ENCODE results near the gene PAXIP1.

Gene PAXIP1

DNA sequence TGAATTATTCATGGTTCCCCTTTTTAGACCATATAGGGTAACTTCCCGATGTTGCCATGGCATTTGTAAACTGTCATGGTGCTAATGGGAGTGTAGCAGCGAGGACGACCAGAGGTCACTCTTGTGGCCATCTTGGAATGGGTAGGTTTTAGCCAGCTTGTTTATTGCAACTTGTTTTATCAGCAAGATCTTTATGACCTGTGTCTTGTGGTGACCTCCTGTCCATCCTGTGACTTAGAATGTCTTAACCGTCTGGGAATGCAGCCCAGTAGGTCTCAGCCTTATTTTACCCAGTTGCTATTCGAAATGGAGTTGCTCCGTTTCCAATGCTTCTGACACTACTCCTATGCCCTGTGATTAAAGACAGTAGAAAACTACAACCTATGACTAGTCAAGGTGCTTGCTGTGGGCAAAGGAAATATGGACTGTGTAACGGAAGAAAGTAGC is 18.8 kb upstream of the PAXIP1 start:
- ChIA-PET CTCF (interaction anchor here (0.6 to 3.0 kb wide), 7 partner anchors 8 to 1984 kb away, joined by 3 to 18 read pairs (median 4); no protein-coding TSS in a partner anchor), POLR2A (interaction anchor here (0.6 kb wide), 1 partner anchor 12 kb away, joined by 4 read pairs; no protein-coding TSS in a partner anchor)
- H3K4me1 ChIP-seq (ENCODE audit: control insufficient read depth, insufficient read depth, low read length): no peaks in the 10 kb centered on the region
- H3K27ac ChIP-seq (ENCODE audit: extremely low read depth, low read depth, low read length): no peak overlapping the region
- no peaks in the 10 kb centered on the region for H3K36me3 ChIP-seq (ENCODE audit: control insufficient read depth in 2 of 2, insufficient read depth in 1 of 2, low read length in 2 of 2)
- no peaks in the 10 kb centered on the region for H3K9me3 ChIP-seq (ENCODE audit: control insufficient read depth, insufficient read depth, low read depth, low read length)
- no peak overlapping the region for H3K4me3 ChIP-seq (ENCODE audit: low read depth, low read length)
- TF ChIP-seq, protein P1, sequence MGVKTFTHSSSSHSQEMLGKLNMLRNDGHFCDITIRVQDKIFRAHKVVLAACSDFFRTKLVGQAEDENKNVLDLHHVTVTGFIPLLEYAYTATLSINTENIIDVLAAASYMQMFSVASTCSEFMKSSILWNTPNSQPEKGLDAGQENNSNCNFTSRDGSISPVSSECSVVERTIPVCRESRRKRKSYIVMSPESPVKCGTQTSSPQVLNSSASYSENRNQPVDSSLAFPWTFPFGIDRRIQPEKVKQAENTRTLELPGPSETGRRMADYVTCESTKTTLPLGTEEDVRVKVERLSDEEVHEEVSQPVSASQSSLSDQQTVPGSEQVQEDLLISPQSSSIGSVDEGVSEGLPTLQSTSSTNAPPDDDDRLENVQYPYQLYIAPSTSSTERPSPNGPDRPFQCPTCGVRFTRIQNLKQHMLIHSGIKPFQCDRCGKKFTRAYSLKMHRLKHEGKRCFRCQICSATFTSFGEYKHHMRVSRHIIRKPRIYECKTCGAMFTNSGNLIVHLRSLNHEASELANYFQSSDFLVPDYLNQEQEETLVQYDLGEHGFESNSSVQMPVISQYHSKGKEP (tag by site-specific recombination; IDR thresholded peaks at IDR 0.05): no peak
- TF ChIP-seq, protein P2, sequence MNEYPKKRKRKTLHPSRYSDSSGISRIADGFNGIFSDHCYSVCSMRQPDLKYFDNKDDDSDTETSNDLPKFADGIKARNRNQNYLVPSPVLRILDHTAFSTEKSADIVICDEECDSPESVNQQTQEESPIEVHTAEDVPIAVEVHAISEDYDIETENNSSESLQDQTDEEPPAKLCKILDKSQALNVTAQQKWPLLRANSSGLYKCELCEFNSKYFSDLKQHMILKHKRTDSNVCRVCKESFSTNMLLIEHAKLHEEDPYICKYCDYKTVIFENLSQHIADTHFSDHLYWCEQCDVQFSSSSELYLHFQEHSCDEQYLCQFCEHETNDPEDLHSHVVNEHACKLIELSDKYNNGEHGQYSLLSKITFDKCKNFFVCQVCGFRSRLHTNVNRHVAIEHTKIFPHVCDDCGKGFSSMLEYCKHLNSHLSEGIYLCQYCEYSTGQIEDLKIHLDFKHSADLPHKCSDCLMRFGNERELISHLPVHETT (tag by site-specific recombination; IDR thresholded peaks at IDR 0.05): no peak
- TF ChIP-seq ZNF157 (tag by site-specific recombination; IDR thresholded peaks at IDR 0.05): no peak
- TF ChIP-seq BCL11A (tag by site-specific recombination; IDR thresholded peaks at IDR 0.05; ENCODE audit: low read depth): no peak
- TF ChIP-seq ZBTB20 (tag by site-specific recombination; IDR thresholded peaks at IDR 0.05): no peak
- TF ChIP-seq ZBTB17 (tag by site-specific recombination; IDR thresholded peaks at IDR 0.05): no peak
- TF ChIP-seq YY1 (tag by site-specific recombination; IDR thresholded peaks at IDR 0.05): no peak
- no peak for TF ChIP-seq SCRT2 (tag by site-specific recombination; IDR thresholded peaks at IDR 0.05)
- TF ChIP-seq TCF7L2 (IDR thresholded peaks at IDR 0.05; ENCODE audit: borderline replicate concordance, low read depth, low read length): no peak
- TF ChIP-seq HOXC10 (CRISPR knock-in tag; IDR thresholded peaks at IDR 0.05): no peak
- no peak for TF ChIP-seq ZNF48 (tag by site-specific recombination; IDR thresholded peaks at IDR 0.05)
- no peak for TF ChIP-seq ZNF248 (tag by site-specific recombination; IDR thresholded peaks at IDR 0.05)
- TF ChIP-seq ZFP69B (tag by site-specific recombination; IDR thresholded peaks at IDR 0.05): no peak

DNA sequence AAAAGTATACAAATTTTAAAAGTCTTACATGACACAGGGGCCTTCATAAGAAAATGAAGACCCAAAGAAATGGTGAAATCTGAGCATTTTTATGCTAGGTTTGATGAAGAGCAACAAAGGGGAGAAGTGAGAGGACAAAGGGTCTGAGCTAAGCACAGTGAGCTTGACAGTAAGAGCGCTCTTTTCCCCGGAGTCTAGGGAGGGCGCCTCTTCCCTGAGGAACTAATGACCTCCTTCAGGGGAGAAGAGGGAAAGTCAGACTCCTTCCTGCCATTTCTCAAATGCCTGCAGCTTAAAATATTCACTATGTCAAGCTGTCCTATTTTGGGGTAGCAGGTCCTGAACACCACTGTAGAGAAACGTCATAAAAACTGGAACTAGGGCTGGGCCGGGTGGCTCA is 18.1 kb upstream of the PAXIP1 start:
- CTCF ChIA-PET: interaction anchor here (1.1 to 3.0 kb wide), 4 partner anchors 9 to 324 kb away, joined by 4 to 18 read pairs (median 6); no protein-coding TSS in a partner anchor
- Histone ChIP-seq H3K36me3 (ENCODE audit: control insufficient read depth in 2 of 2, insufficient read depth in 1 of 2, low read length in 2 of 2) (no peaks in the 10 kb centered on the region), H3K27ac (ENCODE audit: extremely low read depth, low read depth, low read length) (no peak overlapping the region), H3K4me3 (ENCODE audit: low read depth, low read length) (no peak overlapping the region), H3K9me3 (ENCODE audit: control insufficient read depth, insufficient read depth, low read depth, low read length) (no peaks in the 10 kb centered on the region), H3K4me1 (ENCODE audit: control insufficient read depth, insufficient read depth, low read length) (no peaks in the 10 kb centered on the region)
- TF ChIP-seq, protein P3, sequence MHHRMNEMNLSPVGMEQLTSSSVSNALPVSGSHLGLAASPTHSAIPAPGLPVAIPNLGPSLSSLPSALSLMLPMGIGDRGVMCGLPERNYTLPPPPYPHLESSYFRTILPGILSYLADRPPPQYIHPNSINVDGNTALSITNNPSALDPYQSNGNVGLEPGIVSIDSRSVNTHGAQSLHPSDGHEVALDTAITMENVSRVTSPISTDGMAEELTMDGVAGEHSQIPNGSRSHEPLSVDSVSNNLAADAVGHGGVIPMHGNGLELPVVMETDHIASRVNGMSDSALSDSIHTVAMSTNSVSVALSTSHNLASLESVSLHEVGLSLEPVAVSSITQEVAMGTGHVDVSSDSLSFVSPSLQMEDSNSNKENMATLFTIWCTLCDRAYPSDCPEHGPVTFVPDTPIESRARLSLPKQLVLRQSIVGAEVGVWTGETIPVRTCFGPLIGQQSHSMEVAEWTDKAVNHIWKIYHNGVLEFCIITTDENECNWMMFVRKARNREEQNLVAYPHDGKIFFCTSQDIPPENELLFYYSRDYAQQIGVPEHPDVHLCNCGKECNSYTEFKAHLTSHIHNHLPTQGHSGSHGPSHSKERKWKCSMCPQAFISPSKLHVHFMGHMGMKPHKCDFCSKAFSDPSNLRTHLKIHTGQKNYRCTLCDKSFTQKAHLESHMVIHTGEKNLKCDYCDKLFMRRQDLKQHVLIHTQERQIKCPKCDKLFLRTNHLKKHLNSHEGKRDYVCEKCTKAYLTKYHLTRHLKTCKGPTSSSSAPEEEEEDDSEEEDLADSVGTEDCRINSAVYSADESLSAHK (tag by site-specific recombination; IDR thresholded peaks at IDR 0.05): no peak
- POLR2A ChIA-PET: interaction anchor here (0.6 kb wide), 1 partner anchor 13 kb away, joined by 4 read pairs; no protein-coding TSS in a partner anchor

DNA sequence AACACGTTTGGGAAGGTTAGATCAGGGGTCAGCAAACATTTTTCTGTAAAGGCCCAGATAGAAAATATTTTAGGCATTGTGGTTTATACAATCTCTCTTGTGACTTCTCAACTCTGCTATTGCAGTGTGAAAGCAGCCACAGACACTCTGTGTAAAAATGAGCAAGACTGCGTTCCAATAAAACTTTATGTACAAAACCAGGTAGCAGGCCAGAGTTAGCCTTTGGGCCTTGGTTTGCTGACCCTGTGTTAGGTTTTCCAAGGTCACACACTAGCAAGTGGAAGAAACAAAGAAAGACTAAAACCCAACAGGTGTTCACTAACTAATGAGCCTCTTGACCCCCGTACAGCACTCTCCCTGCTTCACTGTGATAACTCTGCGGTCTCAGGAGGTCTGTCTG is 14.9 kb upstream of the PAXIP1 start:
- Histone ChIP-seq H3K4me3 (ENCODE audit: low read depth, low read length) (no peak overlapping the region), H3K9me3 (ENCODE audit: control insufficient read depth, insufficient read depth, low read depth, low read length) (no peaks in the 10 kb centered on the region), H3K4me1 (ENCODE audit: control insufficient read depth, insufficient read depth, low read length) (no peaks in the 10 kb centered on the region), H3K36me3 (ENCODE audit: control insufficient read depth in 2 of 2, insufficient read depth in 1 of 2, low read length in 2 of 2) (no peaks in the 10 kb centered on the region), H3K27ac (ENCODE audit: extremely low read depth, low read depth, low read length) (no peak overlapping the region)
- ChIA-PET CTCF (no interaction called here), POLR2A (no interaction called here)
- TF ChIP-seq ZNF501 (tag by site-specific recombination; IDR thresholded peaks at IDR 0.05): no peak
- TF ChIP-seq, protein P4, sequence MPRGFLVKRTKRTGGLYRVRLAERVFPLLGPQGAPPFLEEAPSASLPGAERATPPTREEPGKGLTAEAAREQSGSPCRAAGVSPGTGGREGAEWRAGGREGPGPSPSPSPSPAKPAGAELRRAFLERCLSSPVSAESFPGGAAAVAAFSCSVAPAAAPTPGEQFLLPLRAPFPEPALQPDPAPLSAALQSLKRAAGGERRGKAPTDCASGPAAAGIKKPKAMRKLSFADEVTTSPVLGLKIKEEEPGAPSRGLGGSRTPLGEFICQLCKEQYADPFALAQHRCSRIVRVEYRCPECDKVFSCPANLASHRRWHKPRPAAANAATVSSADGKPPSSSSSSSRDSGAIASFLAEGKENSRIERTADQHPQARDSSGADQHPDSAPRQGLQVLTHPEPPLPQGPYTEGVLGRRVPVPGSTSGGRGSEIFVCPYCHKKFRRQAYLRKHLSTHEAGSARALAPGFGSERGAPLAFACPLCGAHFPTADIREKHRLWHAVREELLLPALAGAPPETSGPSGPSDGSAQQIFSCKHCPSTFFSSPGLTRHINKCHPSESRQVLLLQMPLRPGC (tag by site-specific recombination; IDR thresholded peaks at IDR 0.05): no peak
- TF ChIP-seq ZNF416 (tag by site-specific recombination; IDR thresholded peaks at IDR 0.05): no peak
- TF ChIP-seq SP7 (tag by site-specific recombination; IDR thresholded peaks at IDR 0.05): no peak
- TF ChIP-seq, protein P5, sequence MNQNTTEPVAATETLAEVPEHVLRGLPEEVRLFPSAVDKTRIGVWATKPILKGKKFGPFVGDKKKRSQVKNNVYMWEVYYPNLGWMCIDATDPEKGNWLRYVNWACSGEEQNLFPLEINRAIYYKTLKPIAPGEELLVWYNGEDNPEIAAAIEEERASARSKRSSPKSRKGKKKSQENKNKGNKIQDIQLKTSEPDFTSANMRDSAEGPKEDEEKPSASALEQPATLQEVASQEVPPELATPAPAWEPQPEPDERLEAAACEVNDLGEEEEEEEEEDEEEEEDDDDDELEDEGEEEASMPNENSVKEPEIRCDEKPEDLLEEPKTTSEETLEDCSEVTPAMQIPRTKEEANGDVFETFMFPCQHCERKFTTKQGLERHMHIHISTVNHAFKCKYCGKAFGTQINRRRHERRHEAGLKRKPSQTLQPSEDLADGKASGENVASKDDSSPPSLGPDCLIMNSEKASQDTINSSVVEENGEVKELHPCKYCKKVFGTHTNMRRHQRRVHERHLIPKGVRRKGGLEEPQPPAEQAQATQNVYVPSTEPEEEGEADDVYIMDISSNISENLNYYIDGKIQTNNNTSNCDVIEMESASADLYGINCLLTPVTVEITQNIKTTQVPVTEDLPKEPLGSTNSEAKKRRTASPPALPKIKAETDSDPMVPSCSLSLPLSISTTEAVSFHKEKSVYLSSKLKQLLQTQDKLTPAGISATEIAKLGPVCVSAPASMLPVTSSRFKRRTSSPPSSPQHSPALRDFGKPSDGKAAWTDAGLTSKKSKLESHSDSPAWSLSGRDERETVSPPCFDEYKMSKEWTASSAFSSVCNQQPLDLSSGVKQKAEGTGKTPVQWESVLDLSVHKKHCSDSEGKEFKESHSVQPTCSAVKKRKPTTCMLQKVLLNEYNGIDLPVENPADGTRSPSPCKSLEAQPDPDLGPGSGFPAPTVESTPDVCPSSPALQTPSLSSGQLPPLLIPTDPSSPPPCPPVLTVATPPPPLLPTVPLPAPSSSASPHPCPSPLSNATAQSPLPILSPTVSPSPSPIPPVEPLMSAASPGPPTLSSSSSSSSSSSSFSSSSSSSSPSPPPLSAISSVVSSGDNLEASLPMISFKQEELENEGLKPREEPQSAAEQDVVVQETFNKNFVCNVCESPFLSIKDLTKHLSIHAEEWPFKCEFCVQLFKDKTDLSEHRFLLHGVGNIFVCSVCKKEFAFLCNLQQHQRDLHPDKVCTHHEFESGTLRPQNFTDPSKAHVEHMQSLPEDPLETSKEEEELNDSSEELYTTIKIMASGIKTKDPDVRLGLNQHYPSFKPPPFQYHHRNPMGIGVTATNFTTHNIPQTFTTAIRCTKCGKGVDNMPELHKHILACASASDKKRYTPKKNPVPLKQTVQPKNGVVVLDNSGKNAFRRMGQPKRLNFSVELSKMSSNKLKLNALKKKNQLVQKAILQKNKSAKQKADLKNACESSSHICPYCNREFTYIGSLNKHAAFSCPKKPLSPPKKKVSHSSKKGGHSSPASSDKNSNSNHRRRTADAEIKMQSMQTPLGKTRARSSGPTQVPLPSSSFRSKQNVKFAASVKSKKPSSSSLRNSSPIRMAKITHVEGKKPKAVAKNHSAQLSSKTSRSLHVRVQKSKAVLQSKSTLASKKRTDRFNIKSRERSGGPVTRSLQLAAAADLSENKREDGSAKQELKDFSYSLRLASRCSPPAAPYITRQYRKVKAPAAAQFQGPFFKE (tag by site-specific recombination; IDR thresholded peaks at IDR 0.05; ENCODE audit: borderline replicate concordance): no peak
- TF ChIP-seq ZNF791 (tag by site-specific recombination; IDR thresholded peaks at IDR 0.05): no peak
